Loucy (cell line): Measurements from ENCODE around the gene CSE1L.
"Not testable (repeated sequence)": the region's sequence is repeated elsewhere in the genome, so short reads cannot be mapped to it uniquely, and the experiment has no call there.

ENCODE experiments used
- H2AFZ ChIP-seq: fragments of 200-600 bp; sonication (generic); 2 replicates; pipeline ENCODE4 v1.6.0; 2016; ENCODE audit warnings: antibody characterized with exemption, mild to moderate bottlenecking, low read length, moderate library complexity
- H3F3A ChIP-seq: fragments of 200-600 bp; 2 replicates; pipeline ENCODE4 v1.6.0; 2016; ENCODE audit warnings: antibody characterized with exemption, low read depth, mild to moderate bottlenecking
- H3K27me3 ChIP-seq: fragments of 200-600 bp; sonication (generic); 2 replicates; pipeline ENCODE4 v1.6.1; 2014; ENCODE audit warnings: low read length, mild to moderate bottlenecking; ENCODE audit not compliant: insufficient read depth, poor library complexity, severe bottlenecking
- H3K36me3 ChIP-seq: fragments of 200-600 bp; sonication (generic); 2 replicates; pipeline ENCODE4 v1.6.1; 2016; ENCODE audit warnings: low read length; ENCODE audit not compliant: insufficient read depth
- H3K4me1 ChIP-seq: fragments of 200-600 bp; sonication (generic); 2 replicates; pipeline ENCODE4 v1.5.1; 2014; ENCODE audit warnings: low read length, mild to moderate bottlenecking; ENCODE audit not compliant: insufficient read depth, poor library complexity, severe bottlenecking
- H3K4me2 ChIP-seq: fragments of 200-600 bp; sonication (generic); 2 replicates; pipeline ENCODE4 v1.6.0; 2014; ENCODE audit warnings: antibody characterized with exemption, low read length, low read depth, mild to moderate bottlenecking; ENCODE audit not compliant: poor library complexity, severe bottlenecking
- H3K4me3 ChIP-seq: fragments of 200-600 bp; sonication (generic); 2 replicates; pipeline ENCODE4 v1.5.1; 2014; ENCODE audit warnings: low read length, mild to moderate bottlenecking, mixed read lengths; ENCODE audit not compliant: poor library complexity, severe bottlenecking
- H3K79me2 ChIP-seq: fragments of 200-600 bp; sonication (generic); 2 replicates; pipeline ENCODE4 v1.6.1; 2014; ENCODE audit warnings: low read length; ENCODE audit not compliant: insufficient read depth
- H3K9ac ChIP-seq: fragments of 200-600 bp; sonication (generic); 2 replicates; pipeline ENCODE4 v1.6.0; 2014; ENCODE audit warnings: mild to moderate bottlenecking, low read depth, low read length, moderate library complexity; ENCODE audit not compliant: poor library complexity, severe bottlenecking
- H3K9me2 ChIP-seq: fragments of 200-600 bp; sonication (generic); replicated peaks from 2 replicates; pipeline ENCODE4 v1.6.1; 2016; ENCODE audit warnings: low read depth, low read length, mixed read lengths
- H3K9me3 ChIP-seq: fragments of 200-600 bp; sonication (generic); 2 replicates; pipeline ENCODE4 v1.6.1; 2014; ENCODE audit warnings: mild to moderate bottlenecking, antibody characterized with exemption, low read length, low read depth; ENCODE audit not compliant: insufficient read depth
- H4K20me1 ChIP-seq: fragments of 200-600 bp; sonication (generic); 2 replicates; pipeline ENCODE4 v1.6.0; 2014; ENCODE audit warnings: antibody characterized with exemption, low read length, mild to moderate bottlenecking; ENCODE audit not compliant: insufficient read depth, poor library complexity, severe bottlenecking
- CTCF ChIP-seq: fragments of 200-600 bp; sonication (generic); conservative IDR thresholded peaks from 2 replicates; pipeline ENCODE4 v1.5.1; 2014; ENCODE audit warnings: mild to moderate bottlenecking, antibody characterized with exemption, low read length
- EZH2phosphoT487 ChIP-seq: fragments of 200-600 bp; IDR thresholded peaks from 2 replicates; pipeline ENCODE4 v1.6.1; 2018; ENCODE audit warnings: antibody characterized with exemption, mild to moderate bottlenecking, moderate library complexity, borderline replicate concordance

Gene CSE1L

GRCh38 chr20:49074521-49074920 lies 28.4 kb downstream of the CSE1L start:
- Histone ChIP-seq H3K9me3 (no peaks in the 10 kb centered on the region), H4K20me1 (no peaks in the 10 kb centered on the region), H3K36me3 (peaks cover 96% of the 10 kb centered on the region; the same call in 1 of the 2 replicates), H2AFZ (no peak overlapping the region), H3F3A (no peaks in the 10 kb centered on the region), H3K9me2 (no peaks in the 10 kb centered on the region), H3K4me1 (no peaks in the 10 kb centered on the region), H3K27me3 (no peaks in the 10 kb centered on the region), H3K79me2 (no peaks in the 10 kb centered on the region), H3K4me2 (no peak overlapping the region), H3K4me3 (no peak overlapping the region), H3K9ac (no peak overlapping the region)
- no peak for TF ChIP-seq CTCF

GRCh38 chr20:49078310-49078709 lies 32.2 kb downstream of the CSE1L start:
- H3K9ac ChIP-seq, result no peak overlapping the region

GRCh38 chr20:49082295-49082694 lies 36.2 kb downstream of the CSE1L start:
- H4K20me1 ChIP-seq, H3K4me3 ChIP-seq, H3K9me2 ChIP-seq, H3K9ac ChIP-seq, H3F3A ChIP-seq, H3K9me3 ChIP-seq, H3K79me2 ChIP-seq, H3K4me1 ChIP-seq, H3K4me2 ChIP-seq, H3K27me3 ChIP-seq, H2AFZ ChIP-seq: not testable (repeated sequence)
- H3K36me3 ChIP-seq, result peaks cover 96% of the 10 kb centered on the region

More at GRCh38 chr20:49078310-49078709, 32.2 kb downstream of the CSE1L start:
- Histone ChIP-seq H4K20me1 (no peaks in the 10 kb centered on the region), H3F3A (no peaks in the 10 kb centered on the region), H3K9me2 (no peaks in the 10 kb centered on the region), H3K27me3 (no peaks in the 10 kb centered on the region), H3K79me2 (no peaks in the 10 kb centered on the region), H3K4me3 (no peak overlapping the region), H3K4me2 (no peak overlapping the region), H2AFZ (no peak overlapping the region), H3K36me3 (peaks cover 96% of the 10 kb centered on the region; the same call in 1 of the 2 replicates), H3K9me3 (no peaks in the 10 kb centered on the region), H3K4me1 (no peaks in the 10 kb centered on the region)
- TF ChIP-seq EZH2phosphoT487, result no peak
- no peak for TF ChIP-seq CTCF

GRCh38 chr20:49091104-49091503 lies 45.0 kb downstream of the CSE1L start:
- H3K9ac ChIP-seq, result no peak overlapping the region
- H3F3A ChIP-seq, result no peaks in the 10 kb centered on the region; the same call in 1 of the 2 replicates
- no peak for TF ChIP-seq CTCF
- TF ChIP-seq EZH2phosphoT487, result no peak
- peaks cover 3% of the 10 kb centered on the region for H4K20me1 ChIP-seq
- H3K79me2 ChIP-seq, result 0 out of 2 replicates have a peak, but pooled peaks cover under 1% of the 10 kb centered on the region
- peaks cover 92% of the 10 kb centered on the region for H3K36me3 ChIP-seq
- H2AFZ ChIP-seq, result no peak overlapping the region
- H3K9me2 ChIP-seq, result no peaks in the 10 kb centered on the region
- H3K27me3 ChIP-seq, result no peaks in the 10 kb centered on the region
- H3K9me3 ChIP-seq, result no peaks in the 10 kb centered on the region
- no peak overlapping the region for H3K4me3 ChIP-seq
- no peak overlapping the region for H3K4me2 ChIP-seq
- H3K4me1 ChIP-seq, result no peaks in the 10 kb centered on the region
